ENCODE results near the gene PPP1R3E. TPM values are rescaled to one million over a fixed set of nuclear protein-coding genes. Genes with fewer than 3 reads are reported as not detected.

The PPP1R3E gene
- total and polyA plus RNA-seq, 12 donors: 2.3 to 20.6 (median 6.6) TPM

- no peak for TF ChIP-seq CTCF (IDR thresholded peaks at IDR 0.05)
- Histone ChIP-seq H3K4me1 (no peaks in the 10 kb centered on the region), H3K9me3 (no peaks in the 10 kb centered on the region), H3K27ac (no peak overlapping the region), H3K4me3 (no peak overlapping the region), H3K36me3 (no peaks in the 10 kb centered on the region), H3K27me3 (peaks cover 0 to 21% (median 12%) of the 10 kb centered on the region in 7 donors)
- no peak for DNase-seq
- no peak for ATAC-seq
- 92 to 96% methylated on average over 5 of the region's 5 CpGs for WGBS, 2 donors
- intact Hi-C loops (cut with DNase I): no loop called here
These were observed 44.4 kb downstream of the PPP1R3E start for GRCh38 chr14:23258256-23258655.

DNA sequence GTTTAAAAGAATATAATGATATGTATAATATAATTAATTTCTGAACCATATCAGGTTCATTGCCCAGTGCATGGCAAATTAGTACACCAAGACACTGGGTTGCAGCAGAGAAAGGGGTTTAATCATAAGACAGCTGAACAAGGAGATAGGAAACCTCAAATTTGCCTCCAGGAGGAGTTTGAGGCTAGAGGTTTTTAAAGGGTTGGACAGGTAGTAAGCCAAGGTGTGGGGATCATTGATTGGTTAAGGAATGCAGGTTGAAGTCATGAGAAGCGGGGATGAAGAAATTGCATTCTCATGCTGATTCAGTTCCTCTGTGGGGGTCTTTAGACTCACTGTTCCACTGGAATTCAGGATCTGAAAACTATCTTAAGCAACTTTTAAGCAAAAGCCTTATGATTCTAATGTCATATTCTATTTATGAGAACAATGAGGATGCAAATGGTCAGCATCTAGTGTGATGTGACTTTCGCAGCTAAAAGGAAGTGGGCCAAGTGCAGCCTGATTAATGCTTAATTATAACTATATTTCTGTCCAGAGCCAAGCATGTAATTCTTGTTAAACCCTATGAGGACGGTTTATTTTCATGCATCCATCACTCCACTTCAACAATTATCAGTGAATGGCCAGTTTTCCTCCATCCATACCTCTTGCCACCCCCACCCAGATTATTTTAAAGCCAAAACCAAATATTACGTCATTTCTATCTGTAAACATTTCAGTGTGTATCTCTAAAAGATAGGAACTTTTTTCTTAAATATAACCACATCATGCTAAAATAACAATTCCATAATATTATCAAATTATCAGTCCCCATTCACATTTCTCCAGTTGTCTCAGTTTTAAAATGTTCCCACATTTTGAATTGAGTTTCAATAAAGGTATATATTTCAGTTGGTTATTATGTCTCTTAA lies 50.0 kb downstream of the PPP1R3E start:
- TF ChIP-seq CTCF (IDR thresholded peaks at IDR 0.05): no peak
- H3K27me3 ChIP-seq: peaks cover 0 to 12% (median 3%) of the 10 kb centered on the region in 7 donors
- no peak for DNase-seq
- no peaks in the 10 kb centered on the region for H3K36me3 ChIP-seq
- WGBS, 2 donors: 56 to 58% methylated on average over 4 of the region's 4 CpGs
- no peaks in the 10 kb centered on the region for H3K9me3 ChIP-seq
- no peak for ATAC-seq
- no peaks in the 10 kb centered on the region for H3K4me1 ChIP-seq
- no peak overlapping the region for H3K4me3 ChIP-seq
- intact Hi-C loops (cut with DNase I): no loop called here
- H3K27ac ChIP-seq: no peak overlapping the region

GRCh38 chr14:23252006-23252405 lies 50.7 kb downstream of the PPP1R3E start:
- Histone ChIP-seq H3K9me3 (no peaks in the 10 kb centered on the region), H3K27ac (no peak overlapping the region), H3K27me3 (peaks cover 0 to 12% (median 3%) of the 10 kb centered on the region in 7 donors), H3K4me3 (no peak overlapping the region), H3K36me3 (no peaks in the 10 kb centered on the region), H3K4me1 (no peaks in the 10 kb centered on the region)
- intact Hi-C loops (cut with DNase I): no loop called here
- 37 to 43% methylated on average over 3 of the region's 3 CpGs for WGBS, 2 donors
- DNase-seq (no peak), ATAC-seq (no peak)
- no peak for TF ChIP-seq CTCF (IDR thresholded peaks at IDR 0.05)

GRCh38 chr14:23249824-23250223 lies 52.8 kb downstream of the PPP1R3E start:
- no peak for TF ChIP-seq CTCF (IDR thresholded peaks at IDR 0.05)
- Histone ChIP-seq H3K36me3 (no peaks in the 10 kb centered on the region), H3K9me3 (no peaks in the 10 kb centered on the region), H3K27ac (no peak overlapping the region), H3K4me1 (no peaks in the 10 kb centered on the region), H3K27me3 (peaks cover 0 to 12% (median 3%) of the 10 kb centered on the region in 7 donors), H3K4me3 (no peak overlapping the region)
- no peak for DNase-seq
- 84 to 85% methylated on average over 6 of the region's 6 CpGs for WGBS, 2 donors
- ATAC-seq: no peak
- intact Hi-C loops (cut with DNase I): no loop called here

Measured in heart right ventricle (tissue), 16 donors.